GM19324 (cell line): ENCODE data around the gene CEP295NL.
"Not testable (repeated sequence)": the region's sequence is repeated elsewhere in the genome, so short reads cannot be mapped to it uniquely, and the experiment has no call there.

Source experiments
- ATAC-seq: cut with Tn5 transposase; IDR thresholded peaks from one replicate; pipeline ENCODE4 v1.9.1; 2021; ENCODE audit warnings: mild to moderate bottlenecking, moderate library complexity; ENCODE audit not compliant: unreplicated experiment, low FRiP score

The CEP295NL gene, protein sequence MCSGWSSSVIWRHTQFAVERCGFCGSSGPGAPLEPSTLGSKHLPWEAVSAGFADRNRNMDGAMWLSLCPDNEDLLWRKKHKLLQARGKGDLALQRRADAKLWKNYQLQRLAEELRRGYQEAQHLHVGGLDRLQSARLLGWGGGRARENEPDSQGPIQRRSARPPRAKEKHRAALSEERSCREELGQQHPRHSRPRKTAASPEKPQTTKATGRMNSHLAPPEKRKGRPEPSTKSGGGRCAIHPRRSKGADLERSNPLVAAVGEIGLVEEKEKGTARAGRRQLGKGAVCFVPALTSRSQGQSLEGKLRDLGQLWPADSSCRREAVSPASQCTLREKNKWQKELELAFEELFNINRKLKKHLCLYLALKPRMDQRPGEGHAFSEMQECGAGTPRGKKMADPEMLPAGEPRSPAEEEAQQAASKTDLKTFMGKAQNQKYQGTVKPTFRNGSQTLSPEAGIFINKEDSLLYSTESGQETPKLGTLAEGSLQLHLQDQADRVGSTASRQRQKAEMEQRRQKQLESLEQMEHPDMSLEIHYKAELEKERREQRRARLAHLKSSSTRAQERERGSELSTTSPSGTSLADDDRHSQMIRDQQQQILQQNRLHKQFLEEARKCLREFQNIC

DNA sequence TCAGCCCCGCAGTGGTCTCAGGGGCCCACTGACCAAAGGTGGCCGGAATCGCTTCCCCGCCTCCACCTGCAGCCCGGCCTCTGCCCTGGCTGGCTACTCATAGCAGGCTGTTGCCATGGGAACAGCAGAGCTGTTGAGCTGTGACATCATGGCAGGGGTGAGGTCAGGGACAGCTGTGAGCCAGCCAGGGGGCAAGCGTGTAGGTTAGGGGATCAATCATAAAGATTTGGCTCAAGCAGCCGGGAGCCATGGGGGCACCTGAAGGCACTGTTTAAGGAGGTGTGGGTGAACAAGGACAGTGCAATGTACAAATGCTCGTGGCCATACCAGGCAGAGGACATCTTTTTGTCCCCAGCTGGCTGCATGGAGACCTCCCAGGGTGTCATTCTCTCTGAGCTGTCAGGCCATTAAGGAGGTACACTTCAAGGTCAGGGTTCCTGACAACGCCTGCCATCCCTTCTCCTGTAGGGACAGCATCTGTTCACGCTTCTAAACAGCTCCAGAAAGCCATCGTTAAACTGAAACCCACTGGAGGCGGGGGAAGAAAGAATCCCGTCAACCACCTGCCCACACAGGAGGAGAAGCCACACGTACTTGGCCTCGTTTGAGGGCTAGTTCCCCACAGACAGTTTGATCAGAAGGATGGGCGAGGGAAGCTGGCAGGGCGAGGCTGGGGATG, at the start of gene CEP295NL:
Gene CEP295NL, minus strand, starts transcription at position 101 of the 679 bp plus-strand sequence. CDS start 1,373 bp downstream, outside the sequence.
- no peak for ATAC-seq

DNA sequence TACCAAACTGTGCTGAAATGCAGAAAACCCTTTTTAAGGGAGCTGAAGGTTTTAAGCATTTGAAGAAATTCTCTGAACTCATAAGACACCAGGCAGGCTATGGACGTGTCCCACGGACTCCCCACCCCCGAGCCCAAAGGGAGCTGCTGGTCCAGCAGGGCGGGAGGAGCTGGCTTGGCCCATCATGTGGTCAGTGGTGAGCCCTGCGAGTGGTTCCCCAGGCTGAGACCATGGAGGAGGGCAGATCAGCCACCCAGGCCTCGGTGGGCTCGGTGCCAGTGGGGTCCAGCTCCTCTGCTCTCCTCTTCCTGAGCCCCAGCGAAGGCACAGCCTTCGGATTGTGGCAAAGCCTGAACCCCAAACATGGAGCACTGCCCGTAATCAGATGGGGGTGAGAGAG, 49.7 kb upstream of the CEP295NL start:
- ATAC-seq: no peak

DNA sequence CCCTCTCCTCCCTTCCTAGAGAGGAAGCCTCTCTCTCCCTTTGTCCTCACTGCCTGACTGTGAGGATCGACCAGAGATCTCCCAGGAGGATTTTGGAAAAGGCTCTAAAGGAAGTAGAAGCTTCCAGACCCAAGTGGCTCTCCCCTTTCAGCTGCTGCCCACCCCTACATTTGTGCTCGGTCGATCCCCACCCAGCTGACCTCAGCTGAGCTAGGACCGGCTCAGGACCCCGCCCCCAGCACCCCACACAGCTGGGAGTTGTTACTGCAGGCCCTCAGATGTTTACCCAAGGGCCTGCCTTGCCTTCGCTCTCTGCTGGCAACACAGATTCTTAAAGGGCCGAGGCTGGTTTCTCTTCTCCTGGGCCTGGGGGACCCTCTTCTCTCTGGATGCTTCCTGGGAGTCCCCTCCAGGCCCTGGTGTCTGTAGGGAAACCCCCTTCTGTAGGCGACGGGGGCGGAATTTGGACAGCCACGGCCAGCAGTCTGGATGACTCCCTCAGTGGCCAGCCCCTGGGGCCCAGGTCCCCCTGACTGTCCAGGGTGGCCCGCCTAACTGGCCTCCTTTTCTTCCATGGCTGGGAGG, 49.1 kb upstream of the CEP295NL start:
- ATAC-seq: no peak

DNA sequence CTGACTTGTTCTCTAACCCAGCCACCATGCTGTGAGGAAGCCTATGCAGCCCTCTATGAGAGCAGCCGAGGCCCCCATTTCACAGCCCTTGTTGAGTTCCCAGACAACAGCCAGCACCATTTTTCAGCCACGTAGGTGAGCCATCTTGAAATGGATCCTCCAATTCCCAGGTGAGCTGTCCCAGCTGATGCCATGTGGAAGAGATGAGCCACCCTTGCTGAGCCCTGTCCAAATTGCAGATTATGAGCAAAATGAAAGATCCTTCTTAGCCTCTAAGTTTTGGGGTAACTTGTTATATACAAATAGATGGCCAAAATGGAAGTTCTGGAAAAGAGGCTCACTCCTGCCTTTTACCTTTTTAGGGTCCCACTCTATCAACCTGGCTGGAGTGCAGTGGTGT, 47.9 kb upstream of the CEP295NL start:
- no peak for ATAC-seq

DNA sequence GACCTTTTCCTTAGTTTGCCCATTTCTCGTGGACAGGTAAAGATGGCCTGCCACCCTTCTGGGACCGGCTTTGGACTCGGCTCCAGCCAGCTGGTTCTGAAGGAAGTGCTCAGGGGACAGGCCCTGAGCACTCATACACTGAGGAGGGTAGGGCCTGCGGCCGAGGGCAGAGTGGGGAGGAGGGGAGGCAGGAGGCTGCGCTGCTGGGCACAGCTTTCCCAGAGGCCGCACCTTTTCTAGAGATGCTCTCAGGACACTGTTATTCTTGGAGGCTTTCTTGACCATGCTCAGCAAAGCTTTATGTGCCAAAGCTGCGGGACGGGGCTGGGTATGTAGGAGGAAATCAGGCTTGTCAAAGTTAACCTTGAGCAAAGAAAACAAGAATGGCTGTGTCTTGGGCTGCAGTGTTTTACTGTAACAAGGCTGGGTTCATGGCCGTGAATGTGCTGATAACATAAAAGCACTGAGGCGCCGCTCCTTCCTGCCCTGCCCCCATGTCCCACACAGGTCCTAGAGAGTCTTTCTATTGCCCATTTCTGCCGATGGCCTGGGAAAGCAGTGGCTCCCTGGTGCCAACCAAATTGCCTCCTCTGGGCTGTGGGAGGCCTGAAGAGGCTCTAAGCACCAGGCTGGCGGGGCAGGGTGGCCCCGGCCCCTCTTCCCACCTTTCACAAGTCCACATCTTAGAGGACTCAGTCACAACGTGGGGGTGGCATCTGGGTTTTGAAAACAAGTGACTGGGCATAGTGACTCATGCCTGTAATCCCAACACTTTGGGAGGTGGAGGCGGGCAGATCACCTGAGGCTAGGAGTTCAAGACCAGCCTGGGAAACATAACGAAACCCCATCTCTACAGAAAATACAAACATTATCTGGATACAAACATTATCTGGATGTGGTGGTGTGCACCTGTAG, 44.5 kb upstream of the CEP295NL start:
- no peak for ATAC-seq

DNA sequence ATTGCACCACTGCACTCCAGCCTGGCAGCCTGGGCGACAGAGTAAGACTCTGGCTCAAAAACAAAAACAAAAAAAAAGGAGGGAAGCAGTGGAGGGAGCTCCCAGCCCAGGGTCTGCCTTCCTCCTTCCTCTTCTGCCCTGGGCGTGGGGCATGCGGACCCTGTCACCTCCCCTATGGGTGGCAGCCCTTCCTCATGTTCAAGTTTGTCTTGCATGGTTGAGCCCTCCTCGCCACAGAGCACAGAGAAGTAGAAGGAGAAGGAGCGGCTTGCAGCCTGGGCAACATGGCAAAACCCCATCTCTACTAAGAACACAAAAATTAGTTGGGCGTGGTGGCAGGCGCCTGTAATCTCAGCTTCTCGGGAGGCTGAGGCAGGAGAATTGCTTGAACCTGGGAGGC, 43.6 kb upstream of the CEP295NL start:
- ATAC-seq: no peak

DNA sequence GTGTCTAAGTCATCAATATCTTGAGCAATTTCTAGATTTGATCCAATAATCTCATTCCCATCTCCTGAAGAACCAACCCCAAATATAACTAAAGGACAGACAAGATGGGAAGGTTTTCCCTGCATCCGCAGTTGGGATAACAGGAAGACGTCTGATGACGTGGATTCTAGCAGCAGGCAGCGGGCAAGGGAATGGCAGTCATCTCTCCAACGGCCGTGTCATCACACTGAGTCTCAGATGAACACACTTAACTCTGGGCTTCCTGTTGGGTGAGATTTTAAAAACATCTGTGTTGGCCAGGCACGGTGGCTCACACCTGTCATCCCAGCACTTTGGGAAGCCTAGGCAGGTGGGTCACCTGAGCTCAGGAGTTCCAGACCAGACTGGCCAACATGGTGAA, 43.1 kb upstream of the CEP295NL start:
- no peak for ATAC-seq

DNA sequence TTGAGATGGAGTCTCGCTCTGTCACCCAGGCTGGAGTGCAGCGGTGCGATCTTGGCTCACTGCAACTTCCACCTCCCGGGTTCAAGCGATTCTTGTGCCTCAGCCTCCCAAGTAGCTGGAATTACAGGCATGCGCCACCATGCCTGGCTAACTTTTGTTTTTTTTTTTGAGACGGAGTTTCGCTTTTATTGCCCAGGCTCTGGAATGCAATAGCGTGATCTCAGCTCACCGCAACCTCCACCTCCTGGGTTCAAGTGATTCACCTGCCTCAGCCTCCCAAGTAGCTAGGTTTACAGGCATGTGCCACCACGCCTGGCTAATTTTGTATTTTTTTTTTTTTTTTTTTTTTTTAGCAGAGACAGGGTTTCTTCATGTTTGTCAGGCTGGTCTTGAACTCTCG, 42.5 kb upstream of the CEP295NL start:
- not testable (repeated sequence) for ATAC-seq

DNA sequence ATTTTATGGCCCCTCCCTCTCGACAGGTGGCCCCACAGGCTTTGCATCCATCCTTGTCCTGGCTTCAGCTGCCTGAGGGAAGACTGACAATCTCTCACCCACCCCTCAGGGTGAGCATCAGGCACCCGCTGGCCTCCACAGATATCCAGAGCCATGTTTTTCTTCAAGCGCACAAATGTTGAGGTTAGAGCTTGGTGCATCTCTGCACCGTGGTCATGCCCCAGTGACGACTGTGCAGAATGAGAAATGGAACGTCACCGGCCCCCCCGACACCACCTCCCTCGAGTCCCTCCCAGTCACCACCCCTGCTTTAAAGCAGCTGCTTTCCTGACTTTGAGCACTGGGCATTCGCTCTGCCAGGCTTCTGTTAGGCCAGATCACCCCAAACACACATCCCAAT, 42.0 kb upstream of the CEP295NL start:
- ATAC-seq: no peak

DNA sequence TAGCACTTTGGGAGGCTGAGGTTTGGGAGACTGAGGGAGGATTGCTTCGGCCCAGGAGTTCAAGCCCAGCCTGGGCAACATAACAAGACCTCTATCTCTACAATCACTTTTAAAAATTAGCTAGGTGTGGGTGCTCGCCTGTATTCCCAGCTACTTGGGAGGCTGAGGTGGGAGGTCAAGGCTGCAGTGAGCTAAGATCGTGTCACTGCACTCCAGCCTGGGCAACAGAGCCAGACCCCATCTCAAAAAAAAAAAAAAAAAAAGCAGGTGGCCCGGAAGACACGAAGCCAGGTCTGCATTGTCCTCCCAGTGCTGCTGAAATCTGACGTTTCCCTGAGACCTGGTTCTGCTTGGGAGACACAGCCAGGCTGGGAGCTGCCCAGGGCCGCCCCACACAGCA, 41.0 kb upstream of the CEP295NL start:
- ATAC-seq: no peak

DNA sequence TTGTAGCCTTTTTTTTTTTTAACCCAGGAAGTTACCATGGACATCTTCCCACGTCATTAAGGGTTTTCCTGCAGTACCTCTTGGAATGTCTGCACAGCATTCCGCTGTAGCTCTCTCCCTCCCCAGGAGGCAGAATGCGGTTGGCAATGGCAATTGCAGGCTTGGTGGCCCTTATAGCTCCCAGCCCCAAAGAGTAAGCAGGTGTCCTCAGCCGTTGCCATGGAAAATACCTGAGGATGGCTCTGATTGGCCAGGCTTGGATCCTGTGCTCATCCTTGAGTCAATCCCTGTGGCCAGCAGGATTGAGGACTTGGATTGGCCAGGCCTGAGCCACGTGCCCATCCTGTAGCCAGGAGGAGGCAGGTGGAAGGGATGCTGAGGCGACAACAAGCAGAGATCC, 37.7 kb upstream of the CEP295NL start:
- no peak for ATAC-seq

DNA sequence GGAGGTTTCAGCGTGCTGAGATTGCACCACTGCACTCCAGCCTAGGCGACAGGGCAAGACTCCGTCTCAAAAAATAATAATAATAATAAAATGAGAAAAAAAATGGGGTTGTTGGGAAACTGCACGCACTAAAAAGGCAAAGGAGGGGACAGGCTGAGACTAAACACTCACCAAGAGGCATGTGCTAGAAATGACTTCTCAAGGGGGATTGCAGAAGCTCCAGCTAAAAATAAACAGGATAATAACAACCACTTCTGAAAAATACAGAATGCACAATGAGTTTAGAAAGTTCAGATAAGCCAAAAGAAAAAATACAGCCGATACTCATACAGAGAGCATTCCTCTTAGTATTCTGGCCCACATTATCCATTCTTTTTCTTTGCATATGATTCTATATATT, 37.3 kb upstream of the CEP295NL start:
- ATAC-seq: no peak

DNA sequence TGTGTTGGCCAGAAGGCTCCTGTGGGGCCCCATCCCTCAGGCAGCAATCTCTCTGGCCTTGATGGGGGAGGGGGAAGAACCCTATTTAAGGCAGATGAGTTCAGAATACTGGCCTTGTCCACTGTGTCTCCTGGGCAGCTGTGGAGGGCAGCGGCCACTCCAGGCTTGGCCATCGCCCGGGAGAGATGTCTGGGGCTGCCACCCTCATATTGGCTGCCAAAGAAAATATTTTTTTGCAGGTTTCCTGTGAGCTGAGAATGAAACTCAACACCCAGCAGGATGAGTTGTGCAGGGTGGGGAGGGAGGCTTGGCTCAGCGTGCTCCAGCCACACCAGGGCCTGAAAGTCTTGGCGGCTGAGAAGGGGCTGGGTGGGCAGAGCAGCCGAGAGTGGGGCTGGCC, 36.6 kb upstream of the CEP295NL start:
- no peak for ATAC-seq

DNA sequence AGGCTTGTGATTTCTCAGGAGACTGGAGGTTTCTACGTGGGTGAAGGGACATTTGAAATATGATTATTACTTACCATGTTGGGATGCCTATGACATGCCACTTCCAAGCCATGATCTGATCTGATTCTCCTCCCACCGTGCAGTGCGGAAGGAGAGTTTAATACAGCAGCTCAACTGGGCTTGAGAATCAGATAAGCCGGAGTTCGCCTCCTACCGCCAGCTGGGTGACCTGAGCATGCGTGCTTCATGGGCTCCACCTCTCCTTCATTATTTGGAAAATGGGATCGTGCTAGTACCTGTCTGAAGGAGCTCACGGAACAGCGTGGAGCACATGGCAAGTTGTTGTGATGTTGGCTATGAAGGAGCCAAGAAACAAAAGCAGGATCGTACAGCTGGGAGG, 34.6 kb upstream of the CEP295NL start:
- no peak for ATAC-seq

DNA sequence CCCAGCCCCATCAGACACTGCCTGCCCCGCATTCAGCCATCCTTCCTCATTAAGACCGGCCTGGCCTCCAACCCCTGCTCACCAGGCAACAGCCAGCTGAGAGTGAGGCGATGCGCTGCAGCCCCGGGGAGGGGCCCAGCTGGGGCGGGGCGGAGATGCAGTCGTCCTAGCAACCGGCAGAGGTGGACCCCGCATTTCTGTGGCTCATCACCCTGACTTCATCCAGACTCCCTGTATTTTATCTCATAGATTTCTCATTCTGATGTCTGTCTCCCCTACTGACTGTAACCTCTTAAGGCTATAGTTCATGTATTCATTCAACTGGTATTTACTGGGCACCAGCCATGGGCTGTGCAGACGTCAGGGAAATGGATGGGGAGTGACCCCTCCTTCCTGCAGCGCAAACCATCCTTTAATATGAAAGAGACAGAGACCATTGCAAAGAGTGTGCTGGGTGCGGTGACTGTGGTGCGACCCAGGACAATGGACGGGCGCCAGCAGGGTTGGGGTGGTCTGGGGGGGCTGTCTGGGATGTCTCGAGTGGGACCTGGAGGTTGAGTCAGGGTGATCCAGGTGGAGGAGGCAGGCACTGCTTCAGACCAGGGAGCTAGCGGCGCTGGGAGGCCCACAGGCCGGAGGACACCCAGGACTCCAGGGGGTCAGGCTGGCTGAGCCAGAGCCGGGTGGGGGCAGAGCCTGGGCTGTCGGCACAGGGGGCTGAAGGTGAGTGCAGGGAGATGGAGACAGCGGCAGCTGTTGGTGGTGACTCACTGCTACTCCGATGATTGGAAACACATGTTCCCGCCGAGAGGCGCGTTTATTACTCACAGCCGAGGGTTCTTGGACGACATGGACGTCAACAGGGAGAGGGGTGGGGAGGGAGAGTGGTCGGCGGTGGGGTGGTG, 32.7 kb upstream of the CEP295NL start:
- ATAC-seq: no peak

DNA sequence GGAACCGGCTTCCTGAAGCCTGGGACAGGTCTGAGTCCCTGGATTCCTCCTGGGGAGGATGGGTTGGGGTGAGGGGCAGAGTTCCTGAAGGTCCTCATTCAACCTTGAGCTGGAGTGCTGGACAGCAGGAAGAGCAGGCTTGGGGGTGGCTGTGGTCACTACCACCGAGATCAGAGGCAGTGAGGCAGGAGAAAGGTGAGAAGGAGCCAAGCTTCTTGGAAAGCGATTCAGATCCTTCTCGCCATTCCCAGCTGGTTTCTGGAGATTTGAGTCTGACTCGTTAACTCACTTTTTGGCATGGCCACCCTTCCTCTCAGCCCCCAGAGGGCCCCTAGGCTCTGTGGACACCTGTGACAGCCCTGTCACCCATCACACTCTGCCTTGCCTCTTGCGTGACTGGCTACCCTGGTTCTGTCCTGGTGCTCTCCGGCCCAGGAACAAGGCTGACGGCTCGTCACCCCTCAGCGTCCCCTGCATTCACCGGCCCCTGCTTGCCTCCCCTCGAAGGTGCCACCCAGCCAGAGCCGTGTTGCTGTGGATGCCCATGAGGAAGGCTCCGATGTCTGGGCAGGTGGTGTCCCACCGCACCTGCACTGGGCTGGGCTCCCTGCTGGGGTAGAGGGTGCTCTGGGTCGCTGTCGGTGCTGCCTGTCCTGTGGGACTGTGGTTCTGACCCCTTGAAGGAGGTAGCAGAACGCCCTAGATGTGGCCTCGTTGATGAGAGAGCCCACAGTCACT, 31.8 kb upstream of the CEP295NL start:
- ATAC-seq: no peak

DNA sequence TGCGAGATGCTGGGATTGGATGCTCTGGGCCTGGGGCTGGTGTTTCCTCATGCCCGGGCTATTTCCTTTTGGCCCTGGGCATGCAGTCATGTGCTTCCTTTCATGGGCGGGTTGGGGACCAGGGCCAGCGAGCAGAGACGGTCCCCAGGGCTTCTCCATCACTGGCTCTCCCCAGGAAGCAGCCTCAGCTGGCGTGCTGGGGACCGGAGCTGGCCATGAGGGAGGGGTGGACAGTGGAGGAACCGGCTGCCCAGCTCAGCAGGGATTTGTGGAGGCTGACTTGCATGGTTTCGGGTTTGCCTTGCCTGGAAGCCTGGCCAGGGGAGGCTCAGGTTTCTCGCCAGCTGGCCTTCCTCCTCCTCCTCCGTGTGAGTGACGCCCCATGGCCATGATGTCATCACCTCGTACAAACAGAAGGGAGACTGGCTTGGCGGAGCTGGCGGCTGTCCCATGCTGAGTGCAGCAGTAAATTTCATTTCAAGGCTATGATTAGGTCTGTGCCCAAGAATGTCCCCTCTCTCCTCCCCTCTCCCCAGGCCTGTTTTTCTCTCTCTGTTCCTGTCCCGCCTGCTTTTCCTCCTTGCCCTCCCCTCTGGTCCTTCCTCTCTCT, 31.1 kb upstream of the CEP295NL start:
- no peak for ATAC-seq
